SK-N-SH treated with all-trans-retinoic acid at 6 μM for 48 hours (cell line): ENCODE measurements around the gene FIGLA.

Source experiments
- ATAC-seq: fragments of 200-7000 bp; cut with Tn5 transposase; 3 replicates; pipeline ENCODE4 v1.9.1; 2020; ENCODE audit warnings: mild to moderate bottlenecking, moderate library complexity
- ARNTL ChIP-seq: fragments of 450-650 bp; formaldehyde crosslinking; IDR thresholded peaks from 2 replicates; pipeline ENCODE4 v1.5.0; 2020; ENCODE audit warnings: low read depth, mild to moderate bottlenecking, moderate library complexity, borderline replicate concordance
- BACH2 ChIP-seq: fragments of 250-450 bp; sonication (Bioruptor Pico); IDR thresholded peaks from 2 replicates; pipeline ENCODE4 v1.9.0; 2021; ENCODE audit warnings: mild to moderate bottlenecking, borderline replicate concordance
- CREB5 ChIP-seq: fragments of 250-450 bp; sonication (Bioruptor Pico); IDR thresholded peaks from 2 replicates; pipeline ENCODE4 v1.5.1; 2020; ENCODE audit warnings: low read depth, mild to moderate bottlenecking, moderate library complexity
- CSDC2 ChIP-seq: fragments of 250-450 bp; sonication (Bioruptor Pico); IDR thresholded peaks from 2 replicates; pipeline ENCODE4 v1.5.0; 2020; ENCODE audit warnings: mild to moderate bottlenecking, moderate library complexity
- CSRNP3 ChIP-seq: fragments of 250-450 bp; sonication (Bioruptor Pico); IDR thresholded peaks from 2 replicates; pipeline ENCODE4 v1.5.1; 2021; ENCODE audit warnings: mild to moderate bottlenecking, moderate library complexity
- ESRRG ChIP-seq: fragments of 250-450 bp; sonication (Bioruptor Pico); IDR thresholded peaks from 2 replicates; pipeline ENCODE4 v1.6.1; 2021; ENCODE audit warnings: mild to moderate bottlenecking
- ISL1 ChIP-seq: fragments of 250-450 bp; sonication (Bioruptor Pico); IDR thresholded peaks from 2 replicates; pipeline ENCODE4 v2.1.2; 2022; ENCODE audit warnings: mild to moderate bottlenecking, moderate library complexity
- OSR1 ChIP-seq: fragments of 250-450 bp; sonication (Bioruptor Pico); IDR thresholded peaks from 2 replicates; pipeline ENCODE4 v1.8.0; 2022; ENCODE audit warnings: moderate library complexity, mild to moderate bottlenecking, inconsistent platforms
- POU6F1 ChIP-seq: fragments of 250-450 bp; sonication (Bioruptor Pico); IDR thresholded peaks from 2 replicates; pipeline ENCODE4 v1.8.0; 2021; ENCODE audit warnings: low read depth, mild to moderate bottlenecking, moderate library complexity, borderline replicate concordance
- PPARA ChIP-seq: fragments of 250-450 bp; sonication (Bioruptor Pico); IDR thresholded peaks from 2 replicates; pipeline ENCODE4 v1.5.0; 2020; ENCODE audit warnings: mild to moderate bottlenecking, borderline replicate concordance
- RARB ChIP-seq: fragments of 250-450 bp; sonication (Bioruptor Pico); IDR thresholded peaks from 2 replicates; pipeline ENCODE4 v1.8.0; 2021; ENCODE audit warnings: mild to moderate bottlenecking, moderate library complexity
- SNAI2 ChIP-seq: fragments of 250-450 bp; sonication (Bioruptor Pico); IDR thresholded peaks from 2 replicates; pipeline ENCODE4 v1.5.0; 2020; ENCODE audit warnings: mild to moderate bottlenecking, moderate library complexity
- TCF4 ChIP-seq: fragments of 250-450 bp; sonication (Bioruptor Pico); IDR thresholded peaks from 2 replicates; pipeline ENCODE4 v1.8.0; 2021; ENCODE audit warnings: mild to moderate bottlenecking, moderate library complexity, borderline replicate concordance
- TOX ChIP-seq: fragments of 250-450 bp; sonication (Bioruptor Pico); IDR thresholded peaks from 2 replicates; pipeline ENCODE4 v1.8.0; 2021; ENCODE audit warnings: mild to moderate bottlenecking, moderate library complexity, borderline replicate concordance
- ZC3H10 ChIP-seq: fragments of 250-450 bp; sonication (Bioruptor Pico); IDR thresholded peaks from 2 replicates; pipeline ENCODE4 v1.5.1; 2021; ENCODE audit warnings: mild to moderate bottlenecking, moderate library complexity
- ZFP3 ChIP-seq: fragments of 250-450 bp; sonication (Bioruptor Pico); IDR thresholded peaks from 2 replicates; pipeline ENCODE4 v1.5.0; 2020; ENCODE audit warnings: mild to moderate bottlenecking, moderate library complexity
- ZFP30 ChIP-seq: fragments of 450-650 bp; formaldehyde crosslinking; IDR thresholded peaks from 2 replicates; pipeline ENCODE4 v1.5.0; 2022; ENCODE audit warnings: mild to moderate bottlenecking, moderate library complexity
- ZNF565 ChIP-seq: fragments of 450-650 bp; formaldehyde crosslinking; conservative IDR thresholded peaks from 2 replicates; pipeline ENCODE4 v1.5.0; 2020; ENCODE audit warnings: low read depth, mild to moderate bottlenecking, moderate library complexity
- ZNF70 ChIP-seq: fragments of 450-650 bp; formaldehyde crosslinking; IDR thresholded peaks from 2 replicates; pipeline ENCODE4 v1.5.0; 2020; ENCODE audit warnings: mild to moderate bottlenecking, moderate library complexity
- ZNF8 ChIP-seq: fragments of 450-650 bp; formaldehyde crosslinking; IDR thresholded peaks from 2 replicates; pipeline ENCODE4 v1.5.0; 2020; ENCODE audit warnings: mild to moderate bottlenecking, moderate library complexity
- TF ChIP-seq, protein P1 (sequence below): fragments of 250-450 bp; sonication (Bioruptor Pico); IDR thresholded peaks from 2 replicates; pipeline ENCODE4 v1.8.0; 2020; ENCODE audit warnings: mild to moderate bottlenecking, moderate library complexity, borderline replicate concordance
- TF ChIP-seq, protein P2 (sequence below): fragments of 250-450 bp; sonication (Bioruptor Pico); IDR thresholded peaks from 2 replicates; pipeline ENCODE4 v1.5.0; 2020; ENCODE audit warnings: mild to moderate bottlenecking, moderate library complexity

Gene FIGLA

DNA sequence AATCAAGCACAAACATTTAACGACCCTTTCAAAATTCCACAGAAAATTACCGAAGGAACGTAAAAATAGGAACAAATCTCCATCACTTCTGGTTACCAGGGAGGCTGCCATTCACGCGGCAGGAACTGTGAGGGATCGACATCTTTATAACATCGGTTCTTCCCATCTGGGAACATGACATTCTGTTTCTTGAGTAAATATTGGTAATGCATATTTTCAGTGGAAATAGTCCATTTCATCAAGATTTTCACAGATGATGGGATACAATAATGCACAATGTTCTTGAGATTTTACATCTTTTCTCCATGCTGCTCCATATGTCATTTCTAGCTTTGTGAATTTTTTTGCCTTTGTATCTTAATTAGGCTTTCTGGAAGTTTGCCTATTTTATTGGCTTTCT, 32.5 kb downstream of the FIGLA start (continued):
- TF ChIP-seq, protein P1, sequence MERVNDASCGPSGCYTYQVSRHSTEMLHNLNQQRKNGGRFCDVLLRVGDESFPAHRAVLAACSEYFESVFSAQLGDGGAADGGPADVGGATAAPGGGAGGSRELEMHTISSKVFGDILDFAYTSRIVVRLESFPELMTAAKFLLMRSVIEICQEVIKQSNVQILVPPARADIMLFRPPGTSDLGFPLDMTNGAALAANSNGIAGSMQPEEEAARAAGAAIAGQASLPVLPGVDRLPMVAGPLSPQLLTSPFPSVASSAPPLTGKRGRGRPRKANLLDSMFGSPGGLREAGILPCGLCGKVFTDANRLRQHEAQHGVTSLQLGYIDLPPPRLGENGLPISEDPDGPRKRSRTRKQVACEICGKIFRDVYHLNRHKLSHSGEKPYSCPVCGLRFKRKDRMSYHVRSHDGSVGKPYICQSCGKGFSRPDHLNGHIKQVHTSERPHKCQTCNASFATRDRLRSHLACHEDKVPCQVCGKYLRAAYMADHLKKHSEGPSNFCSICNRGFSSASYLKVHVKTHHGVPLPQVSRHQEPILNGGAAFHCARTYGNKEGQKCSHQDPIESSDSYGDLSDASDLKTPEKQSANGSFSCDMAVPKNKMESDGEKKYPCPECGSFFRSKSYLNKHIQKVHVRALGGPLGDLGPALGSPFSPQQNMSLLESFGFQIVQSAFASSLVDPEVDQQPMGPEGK: no peak
- TF ChIP-seq TCF4 (CRISPR knock-in tag) (no peak), CSDC2 (no peak), SNAI2 (no peak), ZC3H10 (no peak), ZFP30 (no peak)

GRCh38 chr2:70757360-70757759, 33.1 kb downstream of the FIGLA start:
- no peak for ATAC-seq
- TF ChIP-seq ZNF8 (CRISPR knock-in tag) (no peak), TCF4 (CRISPR knock-in tag) (no peak), OSR1 (CRISPR knock-in tag) (no peak), ESRRG (no peak)

- no peak for ATAC-seq
- no peak for TF ChIP-seq TOX (CRISPR knock-in tag)
- TF ChIP-seq CSDC2: no peak
- TF ChIP-seq RARB (CRISPR knock-in tag): no peak
- no peak for TF ChIP-seq CSRNP3 (CRISPR knock-in tag)
- TF ChIP-seq, protein P2, sequence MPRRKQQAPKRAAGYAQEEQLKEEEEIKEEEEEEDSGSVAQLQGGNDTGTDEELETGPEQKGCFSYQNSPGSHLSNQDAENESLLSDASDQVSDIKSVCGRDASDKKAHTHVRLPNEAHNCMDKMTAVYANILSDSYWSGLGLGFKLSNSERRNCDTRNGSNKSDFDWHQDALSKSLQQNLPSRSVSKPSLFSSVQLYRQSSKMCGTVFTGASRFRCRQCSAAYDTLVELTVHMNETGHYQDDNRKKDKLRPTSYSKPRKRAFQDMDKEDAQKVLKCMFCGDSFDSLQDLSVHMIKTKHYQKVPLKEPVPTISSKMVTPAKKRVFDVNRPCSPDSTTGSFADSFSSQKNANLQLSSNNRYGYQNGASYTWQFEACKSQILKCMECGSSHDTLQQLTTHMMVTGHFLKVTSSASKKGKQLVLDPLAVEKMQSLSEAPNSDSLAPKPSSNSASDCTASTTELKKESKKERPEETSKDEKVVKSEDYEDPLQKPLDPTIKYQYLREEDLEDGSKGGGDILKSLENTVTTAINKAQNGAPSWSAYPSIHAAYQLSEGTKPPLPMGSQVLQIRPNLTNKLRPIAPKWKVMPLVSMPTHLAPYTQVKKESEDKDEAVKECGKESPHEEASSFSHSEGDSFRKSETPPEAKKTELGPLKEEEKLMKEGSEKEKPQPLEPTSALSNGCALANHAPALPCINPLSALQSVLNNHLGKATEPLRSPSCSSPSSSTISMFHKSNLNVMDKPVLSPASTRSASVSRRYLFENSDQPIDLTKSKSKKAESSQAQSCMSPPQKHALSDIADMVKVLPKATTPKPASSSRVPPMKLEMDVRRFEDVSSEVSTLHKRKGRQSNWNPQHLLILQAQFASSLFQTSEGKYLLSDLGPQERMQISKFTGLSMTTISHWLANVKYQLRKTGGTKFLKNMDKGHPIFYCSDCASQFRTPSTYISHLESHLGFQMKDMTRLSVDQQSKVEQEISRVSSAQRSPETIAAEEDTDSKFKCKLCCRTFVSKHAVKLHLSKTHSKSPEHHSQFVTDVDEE (CRISPR knock-in tag): no peak
- TF ChIP-seq ISL1 (CRISPR knock-in tag): no peak
- no peak for TF ChIP-seq SNAI2
- TF ChIP-seq ZFP3: no peak
- TF ChIP-seq PPARA (CRISPR knock-in tag): no peak
- no peak for TF ChIP-seq CREB5 (CRISPR knock-in tag)
- no peak for TF ChIP-seq ARNTL (CRISPR knock-in tag)
- TF ChIP-seq ZNF70 (CRISPR knock-in tag): no peak
- no peak for TF ChIP-seq POU6F1 (CRISPR knock-in tag)
- TF ChIP-seq ZNF565 (CRISPR knock-in tag): no peak
- no peak for TF ChIP-seq TCF4 (CRISPR knock-in tag)
Observed at GRCh38 chr2:70756128-70756527, 34.3 kb downstream of the FIGLA start.

GRCh38 chr2:70753902-70754301, 36.5 kb downstream of the FIGLA start:
- ATAC-seq: no peak
- TF ChIP-seq ARNTL (CRISPR knock-in tag) (no peak), PPARA (CRISPR knock-in tag) (no peak), ZFP3 (no peak), ISL1 (CRISPR knock-in tag) (no peak), ESRRG (no peak), BACH2 (CRISPR knock-in tag) (no peak)
- TF ChIP-seq, protein P1: no peak
- TF ChIP-seq, protein P2 (CRISPR knock-in tag): no peak
- TF ChIP-seq, all 23 proteins: peak for 0
